Body of pancreas (tissue), 4 donors: Measurements from ENCODE around the gene KLHL22. TPM values are rescaled to one million over a fixed set of nuclear protein-coding genes. Genes with fewer than 3 reads are reported as not detected.

Experiments
- ATAC-seq: fragments of 150-250 bp; one replicate; pipeline ENCODE4 v1.9.1; 2016
- DNase-seq, 4 donors: peaks; one replicate each; pipeline ENCODE4 v3.0.0-alpha.2; 2019
- H3K27ac ChIP-seq, 4 donors: fragments of 200-600 bp; sonication (generic); 1 replicate in 3 of 4; 2 replicates in 1 of 4; pipeline versions ENCODE4 v1.5.1 to v1.6.1; 2016 to 2019; ENCODE audit warnings: mild to moderate bottlenecking in 1 of 4, mixed read lengths in 1 of 4, moderate library complexity in 1 of 4
- H3K27me3 ChIP-seq, 2 donors: fragments of 200-600 bp; sonication (generic); one replicate each; pipeline ENCODE4 v1.6.0; 2016; ENCODE audit warnings: mild to moderate bottlenecking in 1 of 2
- H3K36me3 ChIP-seq, 2 donors: fragments of 200-600 bp; sonication (generic); replicated peaks in 1 of 2; 2 replicates each; pipeline ENCODE4 v1.5.1; 2016; ENCODE audit warnings: low read depth in 2 of 2; ENCODE audit not compliant: insufficient read depth in 1 of 2
- H3K4me1 ChIP-seq: fragments of 200-600 bp; sonication (generic); one replicate; pipeline ENCODE4 v1.6.0; 2016
- H3K4me3 ChIP-seq, 2 donors: fragments of 200-600 bp; sonication (generic); 1 replicate in 1 of 2; 2 replicates in 1 of 2; pipeline ENCODE4 v1.5.1; 2016 to 2019
- H3K9me3 ChIP-seq, 3 donors: fragments of 200-600 bp; sonication (generic); 1 replicate in 2 of 3; 2 replicates in 1 of 3; pipeline ENCODE4 v1.5.1; 2016
- CTCF ChIP-seq, 7 experiments: fragments of 450-650 bp in 4 of 7; fragments of 200-600 bp in 3 of 7; sonication (generic) in 3 of 7; IDR thresholded peaks; one replicate each; pipeline ENCODE4 v1.5.1; 2016 to 2019; ENCODE audit warnings: antibody characterized with exemption in 7 of 7
- POLR2A ChIP-seq, 3 donors: fragments of 450-650 bp; IDR thresholded peaks; one replicate each; pipeline ENCODE4 v1.6.1; 2016; ENCODE audit warnings: antibody characterized with exemption in 3 of 3, mild to moderate bottlenecking in 2 of 3
- WGBS, 2 donors: methylation state at CpG; one replicate each; pipeline ENCODE4 v1.1.5; 2017; 5-methylcytosine and 5-hydroxymethylcytosine counted together
- intact Hi-C: fragments of 100-400 bp; cut with DNase I; formaldehyde crosslinking; loops from one replicate; pipeline ENCODE4 v1.15.1; 2023
- total RNA-seq, 2 donors: library from RNA; depleted of rRNA; stranded (reverse); fragments of >200 nt; gene quantifications; one replicate each; pipeline ENCODE4 v1.1.0, GENCODE V29; 2016

The KLHL22 gene
- total RNA-seq, 2 donors from 2014 or later: 10.1 to 11.9 TPM

- ATAC-seq (no peak), DNase-seq (no peak)
- Histone ChIP-seq H3K27me3 (peaks cover 0 to 18% of the 10 kb centered on the region in 2 donors), H3K27ac (no peak overlapping the region), H3K4me3 (no peak overlapping the region), H3K9me3 (no peaks in the 10 kb centered on the region), H3K4me1 (peaks cover 35% of the 10 kb centered on the region), H3K36me3 (no peaks in the 10 kb centered on the region)
- intact Hi-C loops: loop anchor here (5.0 kb wide), 1 partner anchor 67 kb away; no protein-coding TSS in a partner anchor
- WGBS, 2 donors: 6% methylated on average over 79 of the region's 96 CpGs; no CpG with 5 or more reads in 1 of the 2 donors
- no peak for TF ChIP-seq POLR2A (IDR thresholded peaks at IDR 0.05)
- TF ChIP-seq CTCF (IDR thresholded peaks at IDR 0.05): no peak
Measured at GRCh38 chr22:20425566-20426258, 69.9 kb downstream of the KLHL22 start.

- intact Hi-C loops: loop anchor here (5.0 kb wide), 1 partner anchor 67 kb away; no protein-coding TSS in a partner anchor
- no peak overlapping the region for H3K27ac ChIP-seq
- peaks cover 0 to 15% of the 10 kb centered on the region in 2 donors for H3K27me3 ChIP-seq
- ATAC-seq (no peak), DNase-seq (no peak)
- no peaks in the 10 kb centered on the region for H3K9me3 ChIP-seq
- 42 to 69% methylated on average over 10 to 29 of the region's 59 CpGs for WGBS, 2 donors
- TF ChIP-seq POLR2A (IDR thresholded peaks at IDR 0.05) (no peak), CTCF (IDR thresholded peaks at IDR 0.05) (no peak)
- H3K4me1 ChIP-seq: peaks cover 28% of the 10 kb centered on the region
- no peak overlapping the region for H3K4me3 ChIP-seq
- no peaks in the 10 kb centered on the region for H3K36me3 ChIP-seq
Measured at GRCh38 chr22:20424932-20425565, 70.5 kb downstream of the KLHL22 start.

- intact Hi-C loops: no loop called here
Measured at GRCh38 chr22:20424568-20424931, 71.0 kb downstream of the KLHL22 start.

DNA sequence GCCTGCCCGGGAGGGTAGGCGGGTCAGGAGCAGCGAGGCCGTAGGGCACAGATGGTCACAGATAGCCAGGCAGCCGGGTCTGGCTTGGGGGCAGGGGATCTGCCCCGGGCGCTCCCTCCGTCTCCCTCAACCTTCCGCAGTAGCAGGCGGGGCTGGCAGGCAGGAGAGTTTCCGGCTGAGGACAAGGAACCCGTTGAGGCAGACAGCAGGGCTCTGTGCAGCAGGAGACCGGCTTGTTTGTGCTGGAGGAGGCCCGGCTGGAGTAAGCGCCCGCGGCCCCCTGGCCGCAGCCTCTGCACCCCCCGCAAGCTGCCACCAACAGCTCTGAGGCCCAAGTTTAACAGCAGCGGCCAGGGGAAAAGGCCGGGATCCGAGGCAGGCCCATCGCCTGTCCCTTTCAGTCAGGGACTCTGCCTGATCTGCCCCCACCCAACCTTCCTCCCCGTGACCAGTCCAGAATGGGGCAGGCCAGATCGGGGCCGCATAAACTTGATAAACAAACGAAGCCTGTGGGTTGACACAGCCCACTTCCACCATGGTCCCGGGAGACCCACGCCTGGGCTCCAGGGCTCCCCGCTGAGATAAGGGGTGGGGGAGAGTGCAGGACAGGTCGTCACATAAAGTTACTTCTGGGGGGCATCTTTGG, 71.6 kb downstream of the KLHL22 start:
- Histone ChIP-seq H3K4me3 (no peak overlapping the region), H3K27ac (no peak overlapping the region), H3K36me3 (no peaks in the 10 kb centered on the region), H3K27me3 (peaks cover 0 to 8% of the 10 kb centered on the region in 2 donors), H3K4me1 (peaks cover 22% of the 10 kb centered on the region), H3K9me3 (no peaks in the 10 kb centered on the region)
- DNase-seq (no peak), ATAC-seq (no peak)
- no peak for TF ChIP-seq POLR2A (IDR thresholded peaks at IDR 0.05)
- no peak for TF ChIP-seq CTCF (IDR thresholded peaks at IDR 0.05)
- intact Hi-C loops: no loop called here
- WGBS, 2 donors: 76 to 86% methylated on average over 10 to 28 of the region's 31 CpGs

More at GRCh38 chr22:20424568-20424931, 71.0 kb downstream of the KLHL22 start:
- 80 to 89% methylated on average over 9 to 15 of the region's 15 CpGs for WGBS, 2 donors
- Histone ChIP-seq H3K4me1 (peaks cover 23% of the 10 kb centered on the region), H3K27ac (no peak overlapping the region), H3K9me3 (no peaks in the 10 kb centered on the region), H3K36me3 (no peaks in the 10 kb centered on the region), H3K27me3 (peaks cover 0 to 10% of the 10 kb centered on the region in 2 donors), H3K4me3 (no peak overlapping the region)
- no peak for TF ChIP-seq CTCF (IDR thresholded peaks at IDR 0.05)
- TF ChIP-seq POLR2A (IDR thresholded peaks at IDR 0.05): no peak
- no peak for ATAC-seq
- DNase-seq: no peak
